ENCODE data around the gene PCP4L1.

The PCP4L1 gene

DNA sequence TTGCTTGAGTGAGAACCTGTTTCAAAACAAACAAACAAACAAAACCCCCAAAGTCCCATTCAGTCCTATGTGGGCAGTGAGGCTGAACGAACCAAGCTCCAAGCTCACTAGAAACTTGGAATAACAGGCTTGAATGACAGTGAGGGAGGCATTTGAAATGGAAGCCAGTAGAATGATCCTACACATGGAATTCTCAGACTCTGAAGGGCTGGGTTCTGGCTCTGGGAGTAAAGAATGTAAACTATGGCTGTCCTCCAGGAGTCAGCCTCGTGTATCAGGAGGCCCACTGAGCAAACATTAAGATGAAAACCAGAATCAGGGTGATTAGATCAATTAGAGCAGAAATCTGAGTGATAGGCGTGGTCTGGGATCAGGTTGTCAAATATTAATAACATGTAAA is 14.9 kb downstream of the PCP4L1 start:
- DNase-seq: no peak

GRCh38 chr1:161274874-161275273 is 16.3 kb downstream of the PCP4L1 start:
- no peak for DNase-seq

- DNase-seq: no peak
Observed at GRCh38 chr1:161282991-161283390, 24.4 kb downstream of the PCP4L1 start.

GRCh38 chr1:161285113-161285512 is 26.6 kb downstream of the PCP4L1 start:
- no peak for DNase-seq

GRCh38 chr1:161285521-161285920 is 27.0 kb downstream of the PCP4L1 start:
- DNase-seq: no peak

DNA sequence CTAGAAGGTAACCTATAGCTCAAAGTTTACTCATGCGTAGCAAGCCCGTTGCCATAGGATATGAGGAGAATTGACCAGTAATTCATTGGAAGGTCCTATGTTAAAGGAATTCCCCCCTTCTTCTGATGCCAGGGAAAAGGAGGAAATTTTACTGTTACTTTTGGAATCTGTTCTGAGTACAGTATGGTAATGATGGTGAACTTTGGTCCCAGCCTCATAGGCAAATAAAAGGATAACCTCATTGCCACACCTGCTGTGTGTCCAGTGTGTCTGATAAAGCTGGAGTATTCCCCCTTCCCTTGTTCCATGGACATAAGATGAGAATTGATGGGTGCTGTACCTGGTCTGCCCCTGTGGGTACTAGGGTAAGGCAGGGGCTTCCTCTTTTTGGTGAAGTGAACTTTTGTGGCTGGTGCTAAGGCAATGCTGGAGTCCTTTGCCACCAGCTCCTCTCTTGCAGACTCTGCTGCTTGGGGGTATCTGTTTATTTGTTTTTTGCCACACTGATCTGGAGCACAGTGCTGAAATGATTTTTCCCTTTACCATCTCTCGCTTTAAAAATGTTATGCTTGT is 29.0 kb downstream of the PCP4L1 start:
- DNase-seq: no peak

- DNase-seq: no peak
Observed at GRCh38 chr1:161290779-161291178, 32.2 kb downstream of the PCP4L1 start.

GRCh38 chr1:161297415-161297814 is 38.9 kb downstream of the PCP4L1 start:
- DNase-seq: no peak

DNA sequence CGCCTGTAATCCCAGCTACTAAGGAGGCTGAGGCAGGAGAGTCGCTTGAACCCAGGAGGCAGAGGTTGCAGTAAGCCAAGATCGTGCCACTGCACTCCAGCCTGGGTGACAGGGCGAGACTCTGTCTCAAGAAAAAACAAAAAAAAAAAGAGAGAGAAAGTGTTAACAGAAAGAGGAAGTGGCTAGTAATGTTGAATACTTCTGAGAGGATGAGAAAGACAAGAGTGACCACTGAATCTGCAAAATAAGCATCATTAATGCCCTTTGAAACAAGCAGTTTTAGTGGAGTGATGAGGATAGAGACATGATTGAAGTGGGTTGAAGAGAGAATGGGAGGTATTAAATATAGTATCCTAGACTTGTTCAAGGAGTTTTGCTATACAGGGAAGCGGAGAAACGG is 39.6 kb downstream of the PCP4L1 start:
- DNase-seq: no peak

GRCh38 chr1:161299347-161299746 is 40.8 kb downstream of the PCP4L1 start:
- no peak for DNase-seq

- DNase-seq: no peak
Observed at GRCh38 chr1:161300478-161300877, 41.9 kb downstream of the PCP4L1 start.

- DNase-seq: no peak
Observed at GRCh38 chr1:161304927-161305866, 46.7 kb downstream of the PCP4L1 start.

- DNase-seq: peak; percentile 93
Observed at GRCh38 chr1:161305867-161306519, 47.4 kb downstream of the PCP4L1 start.

GRCh38 chr1:161307230-161307768 is 48.8 kb downstream of the PCP4L1 start:
- DNase-seq: no peak

GRCh38 chr1:161307892-161308638 is 49.5 kb downstream of the PCP4L1 start:
- no peak for DNase-seq

DNA sequence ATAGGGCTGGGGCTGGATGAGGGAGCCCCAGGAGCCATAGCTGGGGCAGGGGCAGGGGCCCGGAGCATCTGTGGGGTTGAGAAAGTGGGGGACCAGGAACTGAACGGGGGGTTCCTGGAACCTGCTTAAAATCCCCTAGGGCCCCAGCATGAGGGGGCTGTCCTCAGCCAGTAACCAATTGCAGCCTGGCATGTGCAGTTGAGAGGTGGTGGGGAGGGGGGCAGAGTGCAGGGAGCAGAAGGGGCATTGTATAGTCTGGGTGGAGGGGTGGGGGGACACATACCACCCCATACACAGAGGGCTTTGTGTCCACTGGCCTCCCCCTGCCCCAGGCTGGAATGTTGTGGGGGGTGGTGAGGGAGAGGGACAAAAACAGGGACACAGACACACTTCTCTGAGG is 51.3 kb downstream of the PCP4L1 start, which contains the start of gene MPZ:
Gene MPZ (minus strand): TSS at position 101 of the 400 bp plus-strand sequence. CDS start 63 bp downstream, at position 38.
- no peak for DNase-seq

DNA sequence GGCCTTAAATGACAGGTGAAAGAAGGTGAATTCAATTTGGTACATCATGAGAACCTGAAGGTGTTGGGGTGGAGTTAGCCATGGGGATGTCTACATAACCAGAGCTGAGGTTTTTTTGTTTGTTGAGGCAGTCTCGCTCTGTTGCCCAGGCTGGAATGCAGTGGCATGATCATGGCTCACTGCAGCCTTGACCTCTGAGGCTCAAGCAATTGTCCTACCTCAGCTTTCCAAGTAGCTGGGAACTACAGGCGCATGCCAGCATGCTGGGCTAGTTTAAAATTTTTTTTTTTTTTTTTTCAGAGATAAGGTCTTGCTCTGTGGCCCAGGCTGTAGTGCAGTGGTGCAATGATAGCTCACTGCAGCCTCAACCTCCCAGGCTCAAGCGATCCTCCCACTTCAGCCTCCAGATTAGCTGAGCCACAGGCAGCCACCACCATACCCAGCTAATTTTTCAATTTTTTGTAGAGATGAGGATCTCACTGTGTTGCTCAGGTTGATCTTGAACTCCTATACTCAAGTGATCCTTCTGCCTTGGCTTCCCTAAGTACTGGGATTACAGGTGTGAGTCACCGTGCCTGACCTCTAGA is 53.1 kb downstream of the PCP4L1 start:
- no peak for DNase-seq

DNA sequence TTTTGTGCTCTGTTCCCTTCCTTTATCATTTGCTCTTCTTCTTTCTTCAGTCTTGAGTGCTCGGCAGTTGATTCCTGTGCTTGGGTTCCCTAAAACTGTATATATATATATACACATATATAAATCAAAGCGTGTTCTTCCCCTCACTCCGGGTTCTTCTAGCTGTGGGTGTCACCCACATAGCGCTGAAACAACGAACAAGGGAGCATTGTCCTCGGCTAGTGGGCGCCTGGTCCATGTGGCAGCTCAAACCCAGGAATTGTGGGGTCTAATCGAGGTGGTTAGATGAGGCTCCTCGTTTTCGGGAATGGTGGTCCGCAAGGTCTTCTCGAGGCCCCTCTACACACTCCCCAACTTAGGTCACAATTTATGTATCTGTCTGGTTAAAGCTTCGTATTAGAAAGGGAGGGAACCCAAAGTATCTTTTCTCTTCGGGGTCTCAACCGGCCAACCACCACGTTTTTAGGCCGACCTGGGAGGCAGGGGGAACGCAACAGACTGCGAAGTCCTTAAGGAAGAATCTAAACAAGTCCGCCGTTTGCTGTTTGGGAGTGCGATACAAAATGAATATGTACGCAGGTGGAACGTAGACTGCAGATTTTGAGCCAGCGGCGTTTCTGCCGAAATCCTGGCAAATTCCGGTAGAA is 55.1 kb downstream of the PCP4L1 start:
- DNase-seq: peak; percentile 35

- peak; percentile 91 for DNase-seq
Observed at GRCh38 chr1:161314201-161314981, 55.8 kb downstream of the PCP4L1 start, which contains the start of gene SDHC. Gene SDHC, plus strand, starts transcription at chr1:161314381. Its CDS starts 25 bp downstream, at chr1:161314406.

DNA sequence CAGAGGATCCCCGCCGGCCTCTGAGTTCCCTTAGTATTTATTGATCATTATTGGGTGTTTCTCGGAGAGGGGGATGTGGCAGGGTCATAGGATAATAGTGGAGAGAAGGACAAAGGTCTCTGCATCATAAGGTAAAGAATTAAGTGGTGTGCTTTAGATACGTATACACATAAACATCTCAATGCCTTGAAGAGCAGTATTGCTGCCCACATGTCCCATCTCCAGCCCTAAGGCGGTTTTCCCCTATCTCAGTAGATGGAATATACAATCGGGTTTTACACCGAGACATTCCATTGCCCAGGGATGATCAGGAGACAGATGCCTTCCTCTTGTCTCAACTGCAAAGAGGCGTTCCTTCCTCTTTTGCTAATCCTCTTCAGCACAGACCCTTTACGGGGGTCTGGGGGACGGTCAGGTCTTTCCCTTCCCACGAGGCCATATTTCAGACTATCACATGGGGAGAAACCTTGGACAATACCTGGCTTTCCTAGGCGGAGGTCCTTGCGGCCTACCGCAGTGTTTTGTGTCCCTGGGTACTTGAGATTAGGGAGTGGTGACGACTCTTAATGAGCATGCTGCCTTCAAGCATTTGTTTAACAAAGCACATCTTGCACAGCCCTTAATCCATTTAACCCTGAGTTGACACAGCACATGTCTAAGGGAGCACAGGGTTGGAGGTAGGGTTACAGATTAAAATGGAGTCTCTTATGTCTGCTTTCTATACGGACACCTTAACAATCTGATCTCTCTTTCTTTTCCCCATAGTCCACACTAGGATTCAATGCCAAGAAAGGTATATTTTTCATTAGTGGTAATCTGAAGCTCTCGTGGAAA is 57.5 kb downstream of the PCP4L1 start:
- peak; percentile 59 for DNase-seq

Measured in NCI-H526 treated with DMSO at 0.1 percent for 48 hours (cell line).